Glutamatergic neuron (in vitro differentiated cells): ENCODE measurements around the gene OGN. TPM values are rescaled to one million over a fixed set of nuclear protein-coding genes. Genes with fewer than 3 reads are reported as not detected.

Source experiments
- DNase-seq: peaks from one replicate; pipeline ENCODE4 v3.0.0; 2022
- H3K27ac Mint-ChIP-seq: one replicate; pipeline ENCODE4 v1.8.0; 2020; ENCODE audit warnings: mild to moderate bottlenecking, mixed read lengths, inconsistent platforms; ENCODE audit not compliant: unreplicated experiment
- H3K27me3 Mint-ChIP-seq: one replicate; pipeline ENCODE4 v1.8.0; 2020; ENCODE audit warnings: mild to moderate bottlenecking, moderate library complexity, mixed read lengths, inconsistent platforms; ENCODE audit not compliant: unreplicated experiment
- H3K36me3 Mint-ChIP-seq: one replicate; pipeline ENCODE4 v1.8.0; 2020; ENCODE audit warnings: mild to moderate bottlenecking, mixed read lengths, inconsistent platforms; ENCODE audit not compliant: unreplicated experiment
- H3K4me1 Mint-ChIP-seq: one replicate; pipeline ENCODE4 v1.8.0; 2020; ENCODE audit warnings: mild to moderate bottlenecking, low read depth, mixed read lengths, inconsistent platforms; ENCODE audit not compliant: unreplicated experiment
- H3K4me3 Mint-ChIP-seq: one replicate; pipeline ENCODE4 v1.8.0; 2020; ENCODE audit warnings: mild to moderate bottlenecking, mixed read lengths, inconsistent platforms; ENCODE audit not compliant: unreplicated experiment
- H3K9me3 Mint-ChIP-seq: one replicate; pipeline ENCODE4 v1.8.0; 2020; ENCODE audit warnings: mild to moderate bottlenecking, moderate library complexity, mixed read lengths, inconsistent platforms; ENCODE audit not compliant: unreplicated experiment
- total RNA-seq: library from RNA; stranded (reverse); fragmentation: NEBNext Ultra II Directional; extraction: Animal tissue kit (Norgen Biotek cat#: 25700); gene quantifications from one replicate; pipeline ENCODE4 v1.2.1, GENCODE V29; 2021; ENCODE audit not compliant: unreplicated experiment
- TF ChIP-seq, protein P1 (sequence below): fragments of 200-600 bp; sonication (generic); IDR thresholded peaks from one replicate; pipeline ENCODE4 v1.5.0; 2021; ENCODE audit not compliant: partially characterized antibody, unreplicated experiment

The OGN gene
- total RNA-seq, 1 donor from 2014 or later = not detected

DNA sequence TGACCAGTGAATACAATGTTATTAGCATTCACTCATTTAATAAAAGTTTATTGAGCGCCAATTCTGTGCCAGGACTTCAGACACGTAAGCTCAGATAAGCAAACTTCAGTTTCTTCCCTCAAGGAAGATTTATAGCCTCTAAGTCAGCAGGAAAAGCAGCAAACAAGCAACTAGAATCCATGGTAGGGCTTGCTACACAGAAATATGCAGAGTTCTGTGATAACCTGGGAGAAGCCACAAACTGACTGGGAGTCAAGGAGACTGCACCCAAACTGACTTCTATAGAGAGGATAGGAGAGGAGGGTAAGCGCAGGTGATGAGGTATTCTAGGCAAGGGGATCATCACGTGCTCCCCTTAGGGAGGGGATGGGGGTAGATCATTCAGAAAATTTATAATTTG is 1.4 kb upstream of the OGN start:
- Mint-ChIP-seq H3K27ac (no peak overlapping the region), H3K36me3 (no peaks in the 10 kb centered on the region), H3K27me3 (no peaks in the 10 kb centered on the region), H3K4me3 (no peak overlapping the region), H3K4me1 (no peaks in the 10 kb centered on the region), H3K9me3 (no peaks in the 10 kb centered on the region)
- TF ChIP-seq, protein P1, sequence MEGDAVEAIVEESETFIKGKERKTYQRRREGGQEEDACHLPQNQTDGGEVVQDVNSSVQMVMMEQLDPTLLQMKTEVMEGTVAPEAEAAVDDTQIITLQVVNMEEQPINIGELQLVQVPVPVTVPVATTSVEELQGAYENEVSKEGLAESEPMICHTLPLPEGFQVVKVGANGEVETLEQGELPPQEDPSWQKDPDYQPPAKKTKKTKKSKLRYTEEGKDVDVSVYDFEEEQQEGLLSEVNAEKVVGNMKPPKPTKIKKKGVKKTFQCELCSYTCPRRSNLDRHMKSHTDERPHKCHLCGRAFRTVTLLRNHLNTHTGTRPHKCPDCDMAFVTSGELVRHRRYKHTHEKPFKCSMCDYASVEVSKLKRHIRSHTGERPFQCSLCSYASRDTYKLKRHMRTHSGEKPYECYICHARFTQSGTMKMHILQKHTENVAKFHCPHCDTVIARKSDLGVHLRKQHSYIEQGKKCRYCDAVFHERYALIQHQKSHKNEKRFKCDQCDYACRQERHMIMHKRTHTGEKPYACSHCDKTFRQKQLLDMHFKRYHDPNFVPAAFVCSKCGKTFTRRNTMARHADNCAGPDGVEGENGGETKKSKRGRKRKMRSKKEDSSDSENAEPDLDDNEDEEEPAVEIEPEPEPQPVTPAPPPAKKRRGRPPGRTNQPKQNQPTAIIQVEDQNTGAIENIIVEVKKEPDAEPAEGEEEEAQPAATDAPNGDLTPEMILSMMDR = no peak
- no peak for DNase-seq

DNA sequence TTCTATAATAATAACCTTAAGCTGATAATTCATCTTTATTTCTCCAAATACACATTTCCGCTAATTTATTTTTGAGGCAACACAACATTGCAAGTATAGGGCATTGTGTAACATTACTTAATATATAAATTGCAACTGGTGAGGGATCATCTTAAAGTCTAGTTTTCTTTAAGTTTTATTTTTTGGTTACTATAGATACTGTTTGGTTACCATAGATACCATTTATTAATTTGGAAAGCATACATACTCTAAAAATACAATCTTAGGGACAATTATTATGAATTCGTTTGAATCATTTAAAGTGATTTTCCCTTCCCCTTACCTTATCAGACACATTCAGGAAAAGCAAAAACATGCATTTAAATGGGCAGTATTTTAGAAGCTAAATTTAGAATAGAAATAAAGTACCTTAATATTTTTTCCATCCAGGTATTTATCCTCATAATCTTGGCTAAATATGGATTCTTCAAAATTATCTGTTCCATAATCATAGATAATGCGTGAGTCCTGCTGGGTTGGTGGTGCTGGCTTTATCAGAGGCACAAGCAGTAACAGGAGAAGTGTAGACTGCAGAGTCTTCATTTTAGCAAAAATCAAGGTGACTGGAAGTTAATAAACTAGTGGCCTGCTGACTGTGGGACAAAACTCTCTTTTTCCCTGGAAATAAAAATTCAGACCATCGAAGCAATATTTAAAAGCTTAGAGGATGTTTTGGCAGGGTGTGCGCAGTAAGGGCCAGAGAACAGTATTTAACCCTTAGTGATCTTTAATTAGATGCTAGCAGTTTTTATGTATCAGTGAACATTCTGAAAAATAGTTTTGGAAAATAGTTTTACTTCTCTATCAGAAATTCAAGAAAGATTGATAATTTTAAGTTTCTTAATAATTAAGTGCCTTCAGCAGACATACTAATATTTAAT is 1.3 kb downstream of the OGN start:
- no peaks in the 10 kb centered on the region for H3K27me3 Mint-ChIP-seq
- H3K27ac Mint-ChIP-seq = no peak overlapping the region
- no peaks in the 10 kb centered on the region for H3K36me3 Mint-ChIP-seq
- TF ChIP-seq, protein P1 = no peak
- no peaks in the 10 kb centered on the region for H3K4me1 Mint-ChIP-seq
- H3K9me3 Mint-ChIP-seq = peaks cover 1% of the 10 kb centered on the region
- no peak for DNase-seq
- H3K4me3 Mint-ChIP-seq = no peak overlapping the region

DNA sequence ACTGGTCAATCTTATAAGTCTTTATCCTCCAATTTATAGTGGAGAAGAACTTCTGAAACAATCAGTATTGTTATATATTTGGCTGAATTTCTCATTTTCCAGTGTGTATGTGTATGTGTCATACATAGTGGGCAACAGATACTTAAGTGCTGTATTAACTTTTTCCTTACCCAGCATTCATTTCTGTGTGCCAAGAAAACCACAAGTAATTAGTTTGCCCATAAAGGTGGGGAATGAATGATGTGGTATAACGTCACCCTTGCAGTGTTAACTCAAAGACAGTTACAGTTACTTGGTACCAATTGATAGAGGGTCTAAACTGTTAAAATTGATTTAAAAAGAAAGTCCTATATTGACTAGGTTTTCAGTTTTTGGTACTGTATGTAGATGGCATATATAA is 2.0 kb downstream of the OGN start:
- H3K9me3 Mint-ChIP-seq = peaks cover 1% of the 10 kb centered on the region
- H3K4me1 Mint-ChIP-seq = no peaks in the 10 kb centered on the region
- H3K4me3 Mint-ChIP-seq = no peak overlapping the region
- no peak overlapping the region for H3K27ac Mint-ChIP-seq
- H3K27me3 Mint-ChIP-seq = no peaks in the 10 kb centered on the region
- no peak for DNase-seq
- H3K36me3 Mint-ChIP-seq = no peaks in the 10 kb centered on the region
- TF ChIP-seq, protein P1 = no peak

DNA sequence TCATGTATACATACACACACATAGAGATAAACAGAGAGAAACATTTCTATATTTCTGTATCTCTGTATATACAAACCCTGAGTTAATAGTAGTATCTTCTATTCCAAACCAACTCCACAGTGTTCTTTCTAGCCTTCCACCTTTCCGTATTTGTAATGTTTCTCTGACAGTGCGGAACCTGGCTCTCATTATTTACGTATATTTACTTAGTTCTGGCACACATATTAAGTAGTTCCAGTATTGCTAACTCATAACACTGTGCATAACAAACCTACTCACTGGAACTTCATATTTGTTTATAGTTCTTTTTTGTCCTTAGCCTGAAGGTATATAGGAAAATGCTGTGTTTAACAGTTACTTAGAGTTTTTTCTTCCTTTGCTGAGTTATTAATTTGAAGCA is 6.5 kb downstream of the OGN start:
- Mint-ChIP-seq H3K36me3 (no peaks in the 10 kb centered on the region), H3K27me3 (no peaks in the 10 kb centered on the region), H3K4me1 (no peaks in the 10 kb centered on the region), H3K9me3 (peaks cover 1% of the 10 kb centered on the region), H3K4me3 (no peak overlapping the region), H3K27ac (no peak overlapping the region)
- DNase-seq = no peak
- TF ChIP-seq, protein P1 = no peak

DNA sequence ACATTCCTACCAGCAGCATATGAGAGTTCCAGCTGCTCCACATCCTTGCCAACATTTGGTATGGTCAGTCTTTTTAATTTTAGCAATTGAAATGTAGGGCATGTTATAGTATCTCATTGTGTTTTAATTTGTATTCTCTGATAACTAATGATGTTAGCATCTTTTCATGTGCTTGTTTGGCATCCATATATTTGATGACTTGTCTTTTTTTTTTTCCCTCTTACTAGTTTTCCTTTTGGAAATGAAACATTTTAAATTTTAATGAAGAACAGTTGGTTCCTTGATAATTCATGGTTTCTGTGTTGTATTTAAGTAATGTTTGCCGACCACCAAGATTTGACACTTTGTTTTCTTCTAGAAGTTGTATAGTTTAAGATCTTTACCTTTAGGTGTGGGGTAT is 8.8 kb downstream of the OGN start:
- no peak for DNase-seq
- TF ChIP-seq, protein P1 = no peak
- Mint-ChIP-seq H3K27me3 (no peaks in the 10 kb centered on the region), H3K4me3 (no peak overlapping the region), H3K36me3 (no peaks in the 10 kb centered on the region), H3K4me1 (no peaks in the 10 kb centered on the region), H3K27ac (no peak overlapping the region), H3K9me3 (peaks cover 1% of the 10 kb centered on the region)
